Choroid plexus epithelial cell (primary cell): ENCODE data around the gene ZIC1.

Experiments
- DNase-seq: peaks from one replicate; pipeline ENCODE4 v3.0.0-alpha.2; 2010; ENCODE audit warnings: low read depth
- H3K4me3 ChIP-seq: 2 replicates; pipeline ENCODE4 v1.5.1; 2011; ENCODE audit warnings: low read depth, mild to moderate bottlenecking, control low read depth, low read length, moderate library complexity
- TF ChIP-seq, protein P1 (sequence below): conservative IDR thresholded peaks from 2 replicates; pipeline ENCODE4 v1.5.1; 2011; ENCODE audit warnings: low read depth, mild to moderate bottlenecking, control low read depth, inconsistent platforms, low read length, moderate library complexity

The ZIC1 gene

DNA sequence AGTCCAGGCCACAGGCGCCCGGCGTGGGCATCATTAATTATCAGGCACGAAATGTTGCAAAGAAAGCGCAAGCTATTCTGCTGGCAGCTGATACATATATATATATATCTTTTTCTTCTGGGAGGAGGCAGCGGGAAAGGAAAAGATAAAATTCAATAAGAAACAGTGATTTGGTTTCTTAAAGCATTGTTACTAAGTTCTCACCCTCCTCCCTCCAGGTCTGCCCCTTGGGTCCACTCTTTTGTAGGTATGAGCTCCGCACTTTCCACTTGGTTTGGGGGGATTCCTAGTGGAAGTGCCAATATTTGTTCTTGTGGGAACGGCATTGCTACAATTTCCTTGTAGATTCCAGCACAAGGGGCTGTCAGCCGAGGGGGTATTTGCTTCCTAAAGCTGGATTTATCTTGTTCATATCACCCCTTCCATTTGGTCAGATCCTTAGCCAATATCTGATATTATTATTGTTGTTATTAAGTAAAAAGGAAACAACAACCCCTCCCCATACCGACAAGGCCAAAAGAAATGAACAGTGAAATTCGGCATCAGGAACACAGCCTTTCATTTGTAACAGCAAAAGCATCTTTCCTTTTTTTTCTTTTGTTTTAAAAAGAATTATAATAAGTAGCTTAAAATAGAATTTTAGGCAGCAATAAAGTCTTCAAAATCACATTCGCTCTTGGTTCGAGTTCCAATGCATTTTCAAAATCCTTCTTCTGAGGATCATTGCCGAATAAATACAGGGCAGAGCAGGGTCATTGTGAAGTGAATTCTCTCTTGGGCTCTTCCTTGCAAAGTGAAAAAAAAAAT lies 15.6 kb downstream of the ZIC1 start:
- TF ChIP-seq, protein P1, sequence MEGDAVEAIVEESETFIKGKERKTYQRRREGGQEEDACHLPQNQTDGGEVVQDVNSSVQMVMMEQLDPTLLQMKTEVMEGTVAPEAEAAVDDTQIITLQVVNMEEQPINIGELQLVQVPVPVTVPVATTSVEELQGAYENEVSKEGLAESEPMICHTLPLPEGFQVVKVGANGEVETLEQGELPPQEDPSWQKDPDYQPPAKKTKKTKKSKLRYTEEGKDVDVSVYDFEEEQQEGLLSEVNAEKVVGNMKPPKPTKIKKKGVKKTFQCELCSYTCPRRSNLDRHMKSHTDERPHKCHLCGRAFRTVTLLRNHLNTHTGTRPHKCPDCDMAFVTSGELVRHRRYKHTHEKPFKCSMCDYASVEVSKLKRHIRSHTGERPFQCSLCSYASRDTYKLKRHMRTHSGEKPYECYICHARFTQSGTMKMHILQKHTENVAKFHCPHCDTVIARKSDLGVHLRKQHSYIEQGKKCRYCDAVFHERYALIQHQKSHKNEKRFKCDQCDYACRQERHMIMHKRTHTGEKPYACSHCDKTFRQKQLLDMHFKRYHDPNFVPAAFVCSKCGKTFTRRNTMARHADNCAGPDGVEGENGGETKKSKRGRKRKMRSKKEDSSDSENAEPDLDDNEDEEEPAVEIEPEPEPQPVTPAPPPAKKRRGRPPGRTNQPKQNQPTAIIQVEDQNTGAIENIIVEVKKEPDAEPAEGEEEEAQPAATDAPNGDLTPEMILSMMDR: no peak
- H3K4me3 ChIP-seq: peak overlapping the region; percentile 60
- DNase-seq: peak; percentile 46

DNA sequence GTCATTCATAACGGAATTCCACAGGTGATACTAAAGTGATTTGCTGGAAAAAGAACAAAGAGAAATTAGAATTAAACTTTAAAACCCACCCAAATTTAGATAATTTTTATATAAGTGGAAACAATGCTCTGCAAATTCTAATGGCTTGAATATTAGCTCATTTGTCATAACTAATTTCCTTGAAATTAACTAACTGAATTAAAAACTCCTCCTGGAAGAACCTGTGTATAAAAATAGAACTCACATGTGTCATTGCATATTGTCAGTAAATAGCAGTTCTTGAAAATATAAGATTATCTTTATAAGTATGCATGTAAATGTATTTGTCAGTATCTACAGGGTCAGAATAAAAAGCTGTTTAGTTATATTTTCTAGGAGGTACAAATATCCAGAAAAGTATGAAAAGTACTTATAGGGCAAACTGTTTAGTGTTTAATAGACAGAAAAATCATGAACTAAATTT lies 16.3 kb downstream of the ZIC1 start:
- DNase-seq: no peak
- peak overlapping the region; percentile 60 for H3K4me3 ChIP-seq
- TF ChIP-seq, protein P1: no peak

DNA sequence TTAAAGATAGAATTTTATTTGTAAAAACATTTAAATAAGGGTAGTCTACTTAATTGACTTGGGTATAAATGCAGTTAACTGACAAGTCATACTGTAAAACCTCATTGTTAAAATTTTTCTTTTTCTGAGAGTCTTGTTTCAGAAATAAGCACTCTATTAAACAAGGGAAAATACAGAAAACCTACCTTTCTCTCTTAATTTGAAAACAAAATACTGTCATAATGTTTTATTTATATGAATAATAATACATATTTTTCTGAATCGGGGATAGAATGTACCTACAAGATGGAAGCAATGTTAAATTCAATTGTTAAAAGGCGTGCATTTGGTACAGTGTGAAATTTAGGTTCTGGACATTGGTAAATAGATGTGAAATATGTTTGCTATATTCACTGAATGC lies 17.8 kb downstream of the ZIC1 start:
- no peak for DNase-seq
- TF ChIP-seq, protein P1: no peak
- no peak overlapping the region for H3K4me3 ChIP-seq

DNA sequence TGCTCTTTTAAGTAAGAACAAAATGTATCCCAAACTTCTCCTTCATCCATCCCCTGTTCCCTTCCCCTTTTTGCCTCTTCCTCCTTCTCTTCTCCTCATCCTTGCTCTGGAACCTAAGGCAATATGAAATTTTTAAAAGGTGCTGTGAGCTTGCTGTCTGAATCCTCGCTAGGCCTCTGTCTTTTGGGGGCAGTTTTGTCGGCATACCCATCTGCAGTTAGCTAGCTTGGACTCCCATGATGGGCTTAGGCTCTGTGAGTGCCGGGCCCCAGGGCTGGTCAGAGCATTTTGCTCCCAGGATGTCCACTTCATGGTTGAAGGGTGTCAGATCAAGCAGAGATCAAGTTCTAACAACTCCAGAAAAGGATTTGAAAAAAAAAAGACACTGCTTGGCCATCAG lies 18.6 kb downstream of the ZIC1 start:
- DNase-seq: no peak
- H3K4me3 ChIP-seq: no peak overlapping the region
- TF ChIP-seq, protein P1: no peak

DNA sequence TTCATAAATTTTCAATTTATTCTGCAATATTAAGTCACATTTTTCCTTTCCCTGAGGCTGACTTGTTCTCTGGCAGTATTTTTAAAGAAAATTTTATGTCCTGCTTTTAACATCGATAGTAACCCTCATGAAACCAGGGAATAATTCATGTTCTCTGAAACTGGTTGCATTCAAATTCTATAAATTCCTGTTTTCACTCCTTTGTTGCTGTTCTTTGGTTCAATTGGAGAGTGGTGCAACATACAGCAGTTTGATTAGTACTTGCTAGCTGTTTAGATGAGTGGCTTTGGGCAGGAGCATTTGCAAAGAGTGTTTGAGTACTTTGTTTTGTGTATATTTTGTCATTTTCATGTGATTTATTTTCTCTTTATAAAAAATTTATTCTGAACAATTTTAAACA lies 19.2 kb downstream of the ZIC1 start:
- peak; percentile 50 for DNase-seq
- H3K4me3 ChIP-seq: no peak overlapping the region
- TF ChIP-seq, protein P1: no peak

DNA sequence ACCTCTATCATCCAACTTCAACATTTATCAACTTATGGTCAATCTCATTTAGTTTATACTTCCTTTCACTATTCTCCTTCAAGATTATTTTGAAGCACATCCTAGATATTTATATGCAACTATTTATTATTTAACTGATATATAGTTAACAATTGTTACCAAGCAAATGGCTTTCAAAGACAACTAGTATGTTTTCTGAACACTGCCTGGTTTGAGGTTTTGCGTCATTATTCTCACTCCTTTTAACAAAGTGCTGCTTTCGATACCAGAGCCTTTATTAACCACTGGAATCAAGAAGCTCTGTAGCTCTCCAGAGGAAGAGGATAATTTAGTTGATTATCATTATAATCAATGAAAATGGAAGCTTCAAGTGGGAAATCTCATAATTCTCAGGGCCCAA lies 19.6 kb downstream of the ZIC1 start:
- peak; percentile 33 for DNase-seq
- TF ChIP-seq, protein P1: no peak
- H3K4me3 ChIP-seq: no peak overlapping the region

DNA sequence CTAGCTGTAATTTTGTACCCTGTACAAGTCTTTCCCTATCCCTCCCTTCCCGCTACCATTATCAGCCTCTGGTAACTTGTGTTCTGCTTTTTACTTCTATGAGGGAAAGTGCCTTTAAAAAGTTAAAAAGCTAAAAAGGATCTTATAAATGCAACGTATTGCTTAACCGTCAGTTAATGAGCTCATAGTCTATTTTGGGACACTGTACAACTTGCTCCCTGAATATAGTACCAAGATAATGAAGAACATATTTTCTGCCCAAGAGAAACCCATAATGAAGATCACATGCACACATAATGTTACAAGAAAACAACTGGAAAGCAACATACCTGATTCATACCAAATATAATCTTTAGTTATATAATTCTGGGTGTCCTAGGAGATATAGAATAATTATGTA lies 22.6 kb downstream of the ZIC1 start:
- TF ChIP-seq, protein P1: no peak
- DNase-seq: peak; percentile 77
- no peak overlapping the region for H3K4me3 ChIP-seq
